Measurements from ENCODE around the gene CCL7.

DNA sequence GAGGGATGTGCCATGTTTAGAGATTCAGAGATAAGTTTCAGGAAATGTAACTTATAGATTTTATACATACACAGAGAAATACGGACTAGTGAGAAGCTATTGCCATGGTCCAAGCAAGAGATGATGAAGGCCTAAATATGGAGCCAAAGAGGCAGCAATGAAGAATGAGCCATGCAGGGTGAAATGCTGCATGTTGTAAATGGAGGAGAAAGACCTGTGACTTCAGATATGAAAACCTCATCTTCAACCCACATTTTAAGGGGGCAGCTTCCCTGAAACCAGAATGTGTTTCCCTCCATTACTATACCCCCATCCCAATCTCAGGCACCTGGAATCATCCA is 12.1 kb upstream of the CCL7 start:
- no peak for TF ChIP-seq POLR2AphosphoS5 (IDR thresholded peaks at IDR 0.05; ENCODE audit: low read depth, low read length)
- TF ChIP-seq SIN3A (IDR thresholded peaks at IDR 0.05; ENCODE audit: borderline replicate concordance, insufficient read depth, low read length): no peak
- TF ChIP-seq, protein P1, sequence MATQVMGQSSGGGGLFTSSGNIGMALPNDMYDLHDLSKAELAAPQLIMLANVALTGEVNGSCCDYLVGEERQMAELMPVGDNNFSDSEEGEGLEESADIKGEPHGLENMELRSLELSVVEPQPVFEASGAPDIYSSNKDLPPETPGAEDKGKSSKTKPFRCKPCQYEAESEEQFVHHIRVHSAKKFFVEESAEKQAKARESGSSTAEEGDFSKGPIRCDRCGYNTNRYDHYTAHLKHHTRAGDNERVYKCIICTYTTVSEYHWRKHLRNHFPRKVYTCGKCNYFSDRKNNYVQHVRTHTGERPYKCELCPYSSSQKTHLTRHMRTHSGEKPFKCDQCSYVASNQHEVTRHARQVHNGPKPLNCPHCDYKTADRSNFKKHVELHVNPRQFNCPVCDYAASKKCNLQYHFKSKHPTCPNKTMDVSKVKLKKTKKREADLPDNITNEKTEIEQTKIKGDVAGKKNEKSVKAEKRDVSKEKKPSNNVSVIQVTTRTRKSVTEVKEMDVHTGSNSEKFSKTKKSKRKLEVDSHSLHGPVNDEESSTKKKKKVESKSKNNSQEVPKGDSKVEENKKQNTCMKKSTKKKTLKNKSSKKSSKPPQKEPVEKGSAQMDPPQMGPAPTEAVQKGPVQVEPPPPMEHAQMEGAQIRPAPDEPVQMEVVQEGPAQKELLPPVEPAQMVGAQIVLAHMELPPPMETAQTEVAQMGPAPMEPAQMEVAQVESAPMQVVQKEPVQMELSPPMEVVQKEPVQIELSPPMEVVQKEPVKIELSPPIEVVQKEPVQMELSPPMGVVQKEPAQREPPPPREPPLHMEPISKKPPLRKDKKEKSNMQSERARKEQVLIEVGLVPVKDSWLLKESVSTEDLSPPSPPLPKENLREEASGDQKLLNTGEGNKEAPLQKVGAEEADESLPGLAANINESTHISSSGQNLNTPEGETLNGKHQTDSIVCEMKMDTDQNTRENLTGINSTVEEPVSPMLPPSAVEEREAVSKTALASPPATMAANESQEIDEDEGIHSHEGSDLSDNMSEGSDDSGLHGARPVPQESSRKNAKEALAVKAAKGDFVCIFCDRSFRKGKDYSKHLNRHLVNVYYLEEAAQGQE (IDR thresholded peaks at IDR 0.05; ENCODE audit: insufficient read depth in 1 of 2, low read depth in 2 of 2, low read length in 2 of 2): no peak
- no peak for TF ChIP-seq TAF1 (IDR thresholded peaks at IDR 0.05; ENCODE audit: borderline replicate concordance, insufficient read depth, low read length)
- no peak for TF ChIP-seq FOXP2 (optimal IDR thresholded peaks at IDR 0.05; ENCODE audit: borderline replicate concordance, extremely low read depth, extremely low read length, insufficient read depth)
